BJ (cell line): Measurements from ENCODE around the gene TUBB. TPM values are rescaled to one million over a fixed set of nuclear protein-coding genes. Genes with fewer than 3 reads are reported as not detected.

Experiments
- CTCF ChIA-PET: fragments of 350-600 bp; formaldehyde crosslinking; extraction: SDS; loops from one replicate; lab custom pipeline; 2021; ENCODE audit warnings: antibody characterized with exemption, inconsistent platforms; lab: Yijun Ruan, JAX
- POLR2A ChIA-PET: fragments of 300-600 bp; sonication (Branson Sonifier 250); formaldehyde crosslinking; extraction: SDS; loops from one replicate; lab custom pipeline; 2021; ENCODE audit warnings: antibody characterized with exemption; lab: Charles Lee
- DNase-seq: peaks from one replicate; pipeline ENCODE4 v3.0.0-alpha.2; 2011; ENCODE audit warnings: low read depth
- H3K27me3 ChIP-seq: 2 replicates; pipeline ENCODE4 v1.6.0; 2011; ENCODE audit warnings: low read length; ENCODE audit not compliant: control insufficient read depth, insufficient read depth
- H3K36me3 ChIP-seq: 2 replicates; pipeline ENCODE4 v1.5.1; 2011; ENCODE audit warnings: low read length; ENCODE audit not compliant: control insufficient read depth, insufficient read depth
- H3K4me3 ChIP-seq: 2 replicates; pipeline ENCODE4 v1.5.1; 2011; ENCODE audit warnings: low read depth, mild to moderate bottlenecking, control low read depth, low read length
- polyA plus RNA-seq: library from polyadenylated mRNA; depleted of rRNA; stranded (reverse); fragments of >200 nt; gene quantifications from 2 replicates; pipeline ENCODE4 v1.2.3, GENCODE V29; 2011
- TF ChIP-seq, protein P1 (sequence below): IDR thresholded peaks from 2 replicates; pipeline ENCODE4 v1.5.1; 2011; ENCODE audit warnings: low read depth, mild to moderate bottlenecking, control low read depth, inconsistent platforms, low read length, moderate library complexity; ENCODE audit not compliant: insufficient read depth

The TUBB gene
- polyA plus RNA-seq, 1 experiment, result 1,840 TPM

GRCh38 chr6:30766461-30767157, 46.5 kb downstream of the TUBB start:
- DNase-seq, result no peak
- TF ChIP-seq, protein P1, sequence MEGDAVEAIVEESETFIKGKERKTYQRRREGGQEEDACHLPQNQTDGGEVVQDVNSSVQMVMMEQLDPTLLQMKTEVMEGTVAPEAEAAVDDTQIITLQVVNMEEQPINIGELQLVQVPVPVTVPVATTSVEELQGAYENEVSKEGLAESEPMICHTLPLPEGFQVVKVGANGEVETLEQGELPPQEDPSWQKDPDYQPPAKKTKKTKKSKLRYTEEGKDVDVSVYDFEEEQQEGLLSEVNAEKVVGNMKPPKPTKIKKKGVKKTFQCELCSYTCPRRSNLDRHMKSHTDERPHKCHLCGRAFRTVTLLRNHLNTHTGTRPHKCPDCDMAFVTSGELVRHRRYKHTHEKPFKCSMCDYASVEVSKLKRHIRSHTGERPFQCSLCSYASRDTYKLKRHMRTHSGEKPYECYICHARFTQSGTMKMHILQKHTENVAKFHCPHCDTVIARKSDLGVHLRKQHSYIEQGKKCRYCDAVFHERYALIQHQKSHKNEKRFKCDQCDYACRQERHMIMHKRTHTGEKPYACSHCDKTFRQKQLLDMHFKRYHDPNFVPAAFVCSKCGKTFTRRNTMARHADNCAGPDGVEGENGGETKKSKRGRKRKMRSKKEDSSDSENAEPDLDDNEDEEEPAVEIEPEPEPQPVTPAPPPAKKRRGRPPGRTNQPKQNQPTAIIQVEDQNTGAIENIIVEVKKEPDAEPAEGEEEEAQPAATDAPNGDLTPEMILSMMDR, result no peak
- Histone ChIP-seq H3K36me3 (no peaks in the 10 kb centered on the region), H3K27me3 (no peaks in the 10 kb centered on the region), H3K4me3 (no peak overlapping the region)
- CTCF ChIA-PET, result interaction anchor here (0.8 kb wide), 1 partner anchor 15 kb away, joined by 5 read pairs; no protein-coding TSS in a partner anchor
- POLR2A ChIA-PET, result no interaction called here

DNA sequence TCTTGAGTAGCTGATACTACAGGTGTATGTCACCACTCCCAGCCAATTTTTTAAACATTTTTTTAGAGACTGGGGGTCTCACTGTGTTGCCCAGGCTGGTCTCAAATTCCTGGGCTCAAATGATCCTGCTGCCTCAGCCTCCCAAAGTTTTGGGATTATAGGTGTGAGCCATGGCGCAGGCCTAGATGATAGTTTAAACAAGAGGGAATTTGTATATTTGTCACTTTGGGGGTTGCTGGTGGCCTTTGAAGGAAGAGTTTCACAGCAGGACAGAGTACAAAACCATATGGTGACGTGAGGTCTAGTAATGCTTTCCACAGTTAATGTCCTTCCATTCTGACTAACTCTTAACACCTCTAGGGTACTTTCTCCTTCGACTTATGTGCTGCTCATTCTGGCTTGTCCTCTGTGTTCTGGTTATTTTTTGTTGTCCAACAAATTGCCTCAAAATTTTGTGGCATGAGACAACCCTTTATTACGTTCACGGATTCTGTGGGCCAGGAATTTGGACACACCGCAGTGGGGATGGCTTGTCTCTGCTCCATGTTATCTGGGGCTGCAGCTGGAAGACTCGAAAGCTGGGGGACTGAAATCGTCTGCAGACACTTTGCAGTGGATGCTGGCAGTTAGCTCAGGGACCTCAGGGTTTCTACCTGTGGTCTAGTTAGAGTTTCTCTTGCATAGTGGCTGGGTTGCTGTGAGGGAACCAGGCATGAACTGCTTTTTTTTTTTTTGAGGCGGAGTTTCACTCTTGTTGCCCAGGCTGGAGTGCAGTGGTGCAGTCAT, 47.2 kb downstream of the TUBB start:
- CTCF ChIA-PET, result interaction anchor here (0.8 to 1.2 kb wide), 2 partner anchors 15 to 61 kb away, joined by 4 to 5 read pairs; no protein-coding TSS in a partner anchor
- no peak overlapping the region for H3K4me3 ChIP-seq
- TF ChIP-seq, protein P1, result no peak
- no peaks in the 10 kb centered on the region for H3K36me3 ChIP-seq
- no peak for DNase-seq
- POLR2A ChIA-PET, result no interaction called here
- H3K27me3 ChIP-seq, result no peaks in the 10 kb centered on the region

DNA sequence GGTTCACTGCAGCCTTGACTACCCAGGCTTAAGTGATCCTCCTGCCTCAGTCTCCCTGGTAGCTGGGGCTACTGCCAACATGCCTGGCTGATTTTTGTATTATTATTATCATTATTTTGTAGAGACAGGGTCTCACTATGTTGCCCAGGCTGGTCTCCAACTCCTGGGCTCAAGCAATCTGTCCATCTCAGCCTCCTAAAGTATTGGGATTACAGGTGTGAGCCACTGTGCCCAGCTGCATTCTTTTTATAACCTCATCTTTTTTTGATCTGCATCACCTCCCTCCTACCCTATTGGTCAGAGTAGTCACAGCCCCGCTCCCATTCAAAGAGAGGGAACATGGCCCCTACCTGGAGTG, 47.8 kb downstream of the TUBB start:
- CTCF ChIA-PET, result interaction anchor here (1.2 to 2.2 kb wide), 2 partner anchors 16 to 60 kb away, joined by 4 to 7 read pairs; no protein-coding TSS in a partner anchor
- TF ChIP-seq, protein P1, result no peak
- Histone ChIP-seq H3K27me3 (no peaks in the 10 kb centered on the region), H3K4me3 (no peak overlapping the region), H3K36me3 (no peaks in the 10 kb centered on the region)
- POLR2A ChIA-PET, result no interaction called here
- DNase-seq, result no peak

DNA sequence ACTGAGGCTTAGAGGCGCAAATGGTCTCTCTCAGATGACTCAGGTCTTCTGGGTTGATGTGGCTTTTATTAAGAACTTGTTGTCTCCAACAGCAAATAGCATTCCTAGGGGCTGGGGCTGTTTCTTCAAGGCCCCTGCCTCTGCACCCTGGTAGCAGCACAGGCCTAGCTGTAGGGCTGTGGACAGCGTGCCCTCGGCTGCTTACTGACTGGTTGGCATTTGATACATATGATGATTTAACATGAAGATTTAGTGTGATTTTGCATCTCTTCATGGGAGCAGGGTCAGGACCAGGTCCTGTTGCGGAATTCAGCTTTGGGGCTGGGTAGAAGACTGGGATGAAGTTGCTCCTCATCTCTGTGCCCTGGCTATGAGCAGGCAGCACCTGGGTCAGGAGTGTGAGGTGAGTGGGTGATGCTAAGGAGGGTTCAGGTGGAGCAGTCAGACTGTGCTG, 48.5 kb downstream of the TUBB start:
- CTCF ChIA-PET, result interaction anchor here (0.8 to 2.2 kb wide), 4 partner anchors 14 to 59 kb away, joined by 3 to 7 read pairs (median 4); no protein-coding TSS in a partner anchor
- TF ChIP-seq, protein P1, result no peak
- Histone ChIP-seq H3K27me3 (no peaks in the 10 kb centered on the region), H3K36me3 (no peaks in the 10 kb centered on the region), H3K4me3 (no peak overlapping the region)
- POLR2A ChIA-PET, result interaction anchor here (0.6 kb wide), 1 partner anchor 27 kb away, joined by 3 read pairs; no protein-coding TSS in a partner anchor
- no peak for DNase-seq
